ENCODE results near the gene GOSR1.
"Not testable (repeated sequence)": the region's sequence is repeated elsewhere in the genome, so short reads cannot be mapped to it uniquely, and the experiment has no call there.

GOSR1 gene

DNA sequence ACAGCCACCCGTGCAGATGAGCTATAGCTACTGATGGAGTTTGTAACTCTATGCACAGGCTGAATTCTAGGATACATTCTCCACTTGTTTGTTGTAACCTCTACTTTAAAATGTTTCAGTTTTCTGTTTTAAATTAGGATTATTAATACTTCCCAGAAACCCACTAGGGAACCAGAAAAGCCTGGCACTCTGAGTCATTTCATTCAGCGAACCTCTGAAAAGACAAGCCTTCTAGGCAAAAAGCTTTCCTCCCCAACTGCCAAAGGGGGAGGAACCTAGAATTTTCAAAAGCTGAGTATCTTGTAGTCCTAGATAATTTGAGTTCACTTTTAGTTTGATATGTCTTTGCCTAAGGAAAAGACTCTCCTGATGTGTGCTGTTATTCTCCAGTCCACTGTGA lies 43.2 kb downstream of the GOSR1 start:
- DNase-seq = no peak
- Histone ChIP-seq H3K4me2 (ENCODE audit: low read depth, low read length) (no peak overlapping the region), H3K9me3 (replicated peaks; ENCODE audit: insufficient read depth, low read length) (no peaks in the 10 kb centered on the region), H3K27me3 (replicated peaks; ENCODE audit: insufficient read depth, low read length) (no peaks in the 10 kb centered on the region), H3F3A (ENCODE audit: insufficient read depth, low read length) (no peaks in the 10 kb centered on the region), H3K27ac (ENCODE audit: low read length) (no peak overlapping the region), H3K36me3 (replicated peaks; ENCODE audit: insufficient read depth, low read length) (no peaks in the 10 kb centered on the region), H3K4me3 (ENCODE audit: low read length) (no peak overlapping the region), H2AFZ (ENCODE audit: low read length) (no peak overlapping the region), H3K79me2 (ENCODE audit: low read length) (no peaks in the 10 kb centered on the region), H3K4me1 (ENCODE audit: low read length) (peaks cover 6% of the 10 kb centered on the region; the same call in 1 of the 2 replicates), H3K9me2 (replicated peaks; ENCODE audit: insufficient read depth, low read length) (no peaks in the 10 kb centered on the region), H3K9ac (ENCODE audit: low read length) (no peak overlapping the region), H4K20me1 (ENCODE audit: insufficient read depth, low read length) (no peaks in the 10 kb centered on the region)
- TF ChIP-seq, protein P1, sequence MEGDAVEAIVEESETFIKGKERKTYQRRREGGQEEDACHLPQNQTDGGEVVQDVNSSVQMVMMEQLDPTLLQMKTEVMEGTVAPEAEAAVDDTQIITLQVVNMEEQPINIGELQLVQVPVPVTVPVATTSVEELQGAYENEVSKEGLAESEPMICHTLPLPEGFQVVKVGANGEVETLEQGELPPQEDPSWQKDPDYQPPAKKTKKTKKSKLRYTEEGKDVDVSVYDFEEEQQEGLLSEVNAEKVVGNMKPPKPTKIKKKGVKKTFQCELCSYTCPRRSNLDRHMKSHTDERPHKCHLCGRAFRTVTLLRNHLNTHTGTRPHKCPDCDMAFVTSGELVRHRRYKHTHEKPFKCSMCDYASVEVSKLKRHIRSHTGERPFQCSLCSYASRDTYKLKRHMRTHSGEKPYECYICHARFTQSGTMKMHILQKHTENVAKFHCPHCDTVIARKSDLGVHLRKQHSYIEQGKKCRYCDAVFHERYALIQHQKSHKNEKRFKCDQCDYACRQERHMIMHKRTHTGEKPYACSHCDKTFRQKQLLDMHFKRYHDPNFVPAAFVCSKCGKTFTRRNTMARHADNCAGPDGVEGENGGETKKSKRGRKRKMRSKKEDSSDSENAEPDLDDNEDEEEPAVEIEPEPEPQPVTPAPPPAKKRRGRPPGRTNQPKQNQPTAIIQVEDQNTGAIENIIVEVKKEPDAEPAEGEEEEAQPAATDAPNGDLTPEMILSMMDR (IDR thresholded peaks at IDR 0.05; ENCODE audit: low read length) = no peak
- no peak for TF ChIP-seq EZH2 (optimal IDR thresholded peaks at IDR 0.05; ENCODE audit: low read depth, low read length)
- TF ChIP-seq EZH2phosphoT487 (IDR thresholded peaks at IDR 0.05; ENCODE audit: low read length) = no peak

DNA sequence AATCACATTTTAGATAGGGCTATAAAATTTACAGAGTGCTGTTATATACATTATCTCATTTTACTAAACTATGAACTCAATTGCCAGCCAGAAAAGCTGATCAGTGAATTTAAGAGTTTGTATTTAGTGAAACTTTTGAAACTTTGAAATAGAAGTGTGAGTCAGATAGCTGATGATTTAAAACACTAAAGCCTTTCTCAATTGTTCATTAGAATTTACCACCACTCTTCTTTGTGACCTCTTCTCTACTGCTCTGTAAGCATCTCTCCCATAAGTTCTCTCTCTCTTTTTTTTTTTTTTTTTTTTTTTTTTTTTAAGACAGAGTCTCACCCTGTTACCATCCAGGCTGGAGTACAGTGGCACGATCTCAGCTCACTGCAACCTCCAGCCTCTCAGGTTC lies 43.7 kb downstream of the GOSR1 start:
- Histone ChIP-seq H3K9me3 (replicated peaks; ENCODE audit: insufficient read depth, low read length) (no peaks in the 10 kb centered on the region), H3K27me3 (replicated peaks; ENCODE audit: insufficient read depth, low read length) (no peaks in the 10 kb centered on the region), H3K79me2 (ENCODE audit: low read length) (no peaks in the 10 kb centered on the region), H3K4me1 (ENCODE audit: low read length) (peaks cover 6% of the 10 kb centered on the region; the same call in 1 of the 2 replicates), H3K36me3 (replicated peaks; ENCODE audit: insufficient read depth, low read length) (no peaks in the 10 kb centered on the region), H2AFZ (ENCODE audit: low read length) (no peak overlapping the region), H3K9ac (ENCODE audit: low read length) (no peak overlapping the region), H3K9me2 (replicated peaks; ENCODE audit: insufficient read depth, low read length) (no peaks in the 10 kb centered on the region), H3K4me2 (ENCODE audit: low read depth, low read length) (no peak overlapping the region), H3K27ac (ENCODE audit: low read length) (no peak overlapping the region), H4K20me1 (ENCODE audit: insufficient read depth, low read length) (no peaks in the 10 kb centered on the region), H3F3A (ENCODE audit: insufficient read depth, low read length) (no peaks in the 10 kb centered on the region), H3K4me3 (ENCODE audit: low read length) (no peak overlapping the region)
- TF ChIP-seq EZH2 (optimal IDR thresholded peaks at IDR 0.05; ENCODE audit: low read depth, low read length) (no peak), EZH2phosphoT487 (IDR thresholded peaks at IDR 0.05; ENCODE audit: low read length) (no peak)
- TF ChIP-seq, protein P1 (IDR thresholded peaks at IDR 0.05; ENCODE audit: low read length) = no peak
- no peak for DNase-seq

DNA sequence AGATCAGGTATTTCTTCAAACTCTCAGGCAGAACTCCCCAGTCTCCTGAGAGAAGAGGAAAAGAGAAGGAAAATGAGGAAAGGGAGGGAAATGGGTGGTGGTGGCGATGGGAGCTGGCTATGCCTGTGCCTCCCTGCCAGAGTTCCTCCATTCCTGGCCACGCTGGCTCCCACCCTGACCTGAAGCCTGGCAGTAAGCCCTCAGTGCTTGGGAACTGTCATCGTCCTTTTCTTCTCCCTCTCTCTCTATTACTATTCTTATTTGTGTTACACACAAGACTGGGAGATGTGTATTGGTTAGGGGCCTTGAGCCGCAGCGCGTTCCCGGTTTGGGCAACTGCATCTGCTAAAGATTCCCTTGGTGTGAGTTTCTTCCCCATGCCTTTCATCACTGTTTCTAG lies 44.6 kb downstream of the GOSR1 start:
- no peak overlapping the region for H3K9ac ChIP-seq (ENCODE audit: low read length)
- H3K4me3 ChIP-seq (ENCODE audit: low read length) = no peak overlapping the region
- H3K27ac ChIP-seq (ENCODE audit: low read length) = no peak overlapping the region
- H3F3A ChIP-seq (ENCODE audit: insufficient read depth, low read length) = no peaks in the 10 kb centered on the region
- no peak for DNase-seq
- TF ChIP-seq, protein P1 (IDR thresholded peaks at IDR 0.05; ENCODE audit: low read length) = no peak
- no peak for TF ChIP-seq EZH2phosphoT487 (IDR thresholded peaks at IDR 0.05; ENCODE audit: low read length)
- TF ChIP-seq EZH2 (optimal IDR thresholded peaks at IDR 0.05; ENCODE audit: low read depth, low read length) = no peak
- H3K36me3 ChIP-seq (replicated peaks; ENCODE audit: insufficient read depth, low read length) = no peaks in the 10 kb centered on the region
- no peak overlapping the region for H3K4me2 ChIP-seq (ENCODE audit: low read depth, low read length)
- H3K9me2 ChIP-seq (replicated peaks; ENCODE audit: insufficient read depth, low read length) = no peaks in the 10 kb centered on the region
- H3K9me3 ChIP-seq (replicated peaks; ENCODE audit: insufficient read depth, low read length) = no peaks in the 10 kb centered on the region
- H3K4me1 ChIP-seq (ENCODE audit: low read length) = peaks cover 6% of the 10 kb centered on the region; the same call in 1 of the 2 replicates
- no peaks in the 10 kb centered on the region for H4K20me1 ChIP-seq (ENCODE audit: insufficient read depth, low read length)
- no peaks in the 10 kb centered on the region for H3K27me3 ChIP-seq (replicated peaks; ENCODE audit: insufficient read depth, low read length)
- no peaks in the 10 kb centered on the region for H3K79me2 ChIP-seq (ENCODE audit: low read length)
- H2AFZ ChIP-seq (ENCODE audit: low read length) = no peak overlapping the region

DNA sequence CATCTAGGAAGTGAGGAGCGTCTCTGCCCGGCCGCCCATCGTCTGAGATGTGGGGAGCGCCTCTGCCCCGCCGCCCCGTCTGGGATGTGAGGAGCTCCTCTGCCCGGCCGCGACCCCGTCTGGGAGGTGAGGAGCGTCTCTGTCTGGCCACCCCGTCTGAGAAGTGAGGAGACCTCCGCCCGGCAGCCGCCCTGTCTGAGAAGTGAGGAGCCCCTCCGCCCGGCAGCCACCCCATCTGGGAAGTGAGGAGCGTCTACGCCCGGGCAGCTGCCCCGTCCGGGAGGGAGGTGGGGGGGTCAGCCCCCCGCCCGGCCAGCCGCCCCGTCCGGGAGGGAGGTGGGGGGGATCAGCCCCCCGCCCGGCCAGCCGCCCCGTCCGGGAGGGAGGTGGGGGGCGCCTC lies 46.0 kb downstream of the GOSR1 start:
- H3F3A ChIP-seq (ENCODE audit: insufficient read depth, low read length); H2AFZ ChIP-seq (ENCODE audit: low read length); H3K4me3 ChIP-seq (ENCODE audit: low read length); H3K9me2 ChIP-seq (replicated peaks; ENCODE audit: insufficient read depth, low read length); H3K9ac ChIP-seq (ENCODE audit: low read length); H3K79me2 ChIP-seq (ENCODE audit: low read length); DNase-seq; H3K27ac ChIP-seq (ENCODE audit: low read length); H3K27me3 ChIP-seq (replicated peaks; ENCODE audit: insufficient read depth, low read length); H3K4me2 ChIP-seq (ENCODE audit: low read depth, low read length); H3K4me1 ChIP-seq (ENCODE audit: low read length); H4K20me1 ChIP-seq (ENCODE audit: insufficient read depth, low read length); H3K36me3 ChIP-seq (replicated peaks; ENCODE audit: insufficient read depth, low read length); H3K9me3 ChIP-seq (replicated peaks; ENCODE audit: insufficient read depth, low read length): not testable (repeated sequence)
